WTC11 (cell line): ENCODE measurements around the gene ZNF669. TPM values are rescaled to one million over a fixed set of nuclear protein-coding genes. Genes with fewer than 3 reads are reported as not detected.
"Not testable (repeated sequence)": the region's sequence is repeated elsewhere in the genome, so short reads cannot be mapped to it uniquely, and the experiment has no call there.

Experiments
- ATAC-seq: fragments of 200-7000 bp; cut with Tn5 transposase; 2 replicates; pipeline ENCODE4 v1.10.0; 2021; ENCODE audit warnings: mild to moderate bottlenecking, moderate library complexity
- CTCF ChIA-PET: fragments of 300-600 bp; sonication (Branson Sonifier 250); formaldehyde crosslinking; loops from one replicate; lab custom pipeline; 2021; ENCODE audit warnings: antibody characterized with exemption; lab: Charles Lee
- POLR2A ChIA-PET: fragments of 350-600 bp; sonication (Branson Sonifier 250); formaldehyde crosslinking; loops from one replicate; lab custom pipeline; 2021; ENCODE audit warnings: antibody characterized with exemption; lab: Charles Lee
- DNase-seq: peaks from one replicate; pipeline ENCODE4 v3.0.0; 2021; ENCODE audit warnings: low spot score
- H3K27ac Mint-ChIP-seq: 2 replicates; pipeline ENCODE4 v1.8.0; 2021; ENCODE audit warnings: mixed read lengths
- H3K27me3 Mint-ChIP-seq: 2 replicates; pipeline ENCODE4 v1.8.0; 2021; ENCODE audit warnings: low read depth, mild to moderate bottlenecking, moderate library complexity, mixed read lengths
- H3K36me3 Mint-ChIP-seq: 2 replicates; pipeline ENCODE4 v1.8.0; 2021; ENCODE audit warnings: mixed read lengths
- H3K4me1 Mint-ChIP-seq: 2 replicates; pipeline ENCODE4 v1.8.0; 2022; ENCODE audit warnings: mixed read lengths
- H3K4me3 Mint-ChIP-seq: 2 replicates; pipeline ENCODE4 v1.8.0; 2021; ENCODE audit warnings: mild to moderate bottlenecking, moderate library complexity, mixed read lengths
- H3K9me3 Mint-ChIP-seq: 2 replicates; pipeline ENCODE4 v1.8.0; 2021; ENCODE audit warnings: mixed read lengths
- CTCF ChIP-seq: fragments of 200-600 bp; IDR thresholded peaks from 2 replicates; pipeline ENCODE4 v1.8.0; 2022; ENCODE audit warnings: antibody characterized with exemption
- E2F1 ChIP-seq: sonication (generic); formaldehyde crosslinking; IDR thresholded peaks from 2 replicates; pipeline ENCODE4 v1.8.0; 2022; ENCODE audit warnings: mild to moderate bottlenecking, missing genetic modification reagents
- FOXK1 ChIP-seq: sonication (generic); formaldehyde crosslinking; IDR thresholded peaks from 2 replicates; pipeline ENCODE4 v1.8.0; 2022; ENCODE audit warnings: mild to moderate bottlenecking, moderate library complexity, missing genetic modification reagents
- FOXP1 ChIP-seq: sonication (generic); formaldehyde crosslinking; IDR thresholded peaks from 2 replicates; pipeline ENCODE4 v1.8.0; 2022; ENCODE audit warnings: missing genetic modification reagents, mild to moderate bottlenecking, moderate library complexity, borderline replicate concordance
- FOXP4 ChIP-seq: sonication (generic); formaldehyde crosslinking; IDR thresholded peaks from 2 replicates; pipeline ENCODE4 v1.8.0; 2022; ENCODE audit warnings: mild to moderate bottlenecking, missing genetic modification reagents
- IRF1 ChIP-seq: sonication (generic); formaldehyde crosslinking; IDR thresholded peaks from 2 replicates; pipeline ENCODE4 v1.8.0; 2023; ENCODE audit warnings: missing genetic modification reagents
- IRF2 ChIP-seq: sonication (generic); formaldehyde crosslinking; IDR thresholded peaks from 2 replicates; pipeline ENCODE4 v1.8.0; 2022; ENCODE audit warnings: low read depth, missing genetic modification reagents, borderline replicate concordance
- MYBL2 ChIP-seq: sonication (generic); formaldehyde crosslinking; IDR thresholded peaks from 2 replicates; pipeline ENCODE4 v1.8.1; 2023; ENCODE audit warnings: mild to moderate bottlenecking, moderate library complexity, missing genetic modification reagents
- NFATC4 ChIP-seq: fragments of 250-450 bp; sonication (Bioruptor Pico); IDR thresholded peaks from 2 replicates; pipeline ENCODE4 v1.9.0; 2021; ENCODE audit warnings: mild to moderate bottlenecking
- NR1H2 ChIP-seq: sonication (generic); formaldehyde crosslinking; IDR thresholded peaks from 2 replicates; pipeline ENCODE4 v1.9.0; 2021; ENCODE audit warnings: mild to moderate bottlenecking, moderate library complexity, missing genetic modification reagents
- NR2C2 ChIP-seq: sonication (generic); formaldehyde crosslinking; IDR thresholded peaks from 2 replicates; pipeline ENCODE4 v1.8.0; 2022; ENCODE audit warnings: mild to moderate bottlenecking, missing genetic modification reagents
- NR3C1 ChIP-seq: sonication (generic); formaldehyde crosslinking; conservative IDR thresholded peaks from 2 replicates; pipeline ENCODE4 v1.8.1; 2023; ENCODE audit warnings: low read depth, mild to moderate bottlenecking, missing genetic modification reagents
- PRRX2 ChIP-seq: fragments of 250-450 bp; sonication (Bioruptor Pico); IDR thresholded peaks from 2 replicates; pipeline ENCODE4 v1.8.0; 2021; ENCODE audit warnings: mild to moderate bottlenecking
- RORB ChIP-seq: fragments of 250-450 bp; sonication (Bioruptor Pico); IDR thresholded peaks from 2 replicates; pipeline ENCODE4 v1.9.0; 2021; ENCODE audit warnings: mild to moderate bottlenecking
- ZBTB21 ChIP-seq: sonication (generic); formaldehyde crosslinking; IDR thresholded peaks from 2 replicates; pipeline ENCODE4 v1.8.1; 2023; ENCODE audit warnings: mild to moderate bottlenecking, missing genetic modification reagents, borderline replicate concordance
- ZNF121 ChIP-seq: sonication (generic); formaldehyde crosslinking; IDR thresholded peaks from 2 replicates; pipeline ENCODE4 v1.8.0; 2023; ENCODE audit warnings: missing genetic modification reagents
- ZNF138 ChIP-seq: sonication (generic); formaldehyde crosslinking; conservative IDR thresholded peaks from 2 replicates; pipeline ENCODE4 v1.8.1; 2022; ENCODE audit warnings: mild to moderate bottlenecking, moderate library complexity, missing genetic modification reagents
- total RNA-seq: library from RNA; stranded (reverse); gene quantifications from 3 replicates; pipeline ENCODE4 v1.2.3, GENCODE V29; 2021
- TF ChIP-seq, protein P1 (sequence below): sonication (generic); formaldehyde crosslinking; IDR thresholded peaks from 2 replicates; pipeline ENCODE4 v1.8.1; 2023; ENCODE audit warnings: mild to moderate bottlenecking, missing genetic modification reagents

Gene ZNF669
- total RNA-seq, 1 experiment from 2014 or later, result 18.3 TPM

- H3K4me3 Mint-ChIP-seq, H3K4me1 Mint-ChIP-seq, DNase-seq, H3K27ac Mint-ChIP-seq, POLR2A ChIA-PET, ATAC-seq, H3K27me3 Mint-ChIP-seq: not testable (repeated sequence)
- TF ChIP-seq ZNF121 (CRISPR knock-in tag), result peak; percentile 61; the same call in 1 of the 2 replicates
- CTCF ChIA-PET, result interaction anchor here (0.5 to 2.1 kb wide), 25 partner anchors 12 to 640 kb away, joined by 3 to 15 read pairs (median 3); partner anchors contain the start of genes AHCTF1, SMYD3, ZNF669 and ZNF670
- Mint-ChIP-seq H3K9me3 (peaks cover 37% of the 10 kb centered on the region), H3K36me3 (peaks cover 62% of the 10 kb centered on the region)
Observed at GRCh38 chr1:247147120-247147519, 43.0 kb upstream of the ZNF669 start.

GRCh38 chr1:247146671-247147070, 42.5 kb upstream of the ZNF669 start:
- DNase-seq (no peak), ATAC-seq (peak; percentile 83)
- Mint-ChIP-seq H3K36me3 (peaks cover 64% of the 10 kb centered on the region), H3K9me3 (peaks cover 39% of the 10 kb centered on the region), H3K27me3 (no peaks in the 10 kb centered on the region), H3K27ac (no peak overlapping the region), H3K4me1 (peaks cover 5% of the 10 kb centered on the region), H3K4me3 (no peak overlapping the region)
- ChIA-PET POLR2A (no interaction called here), CTCF (interaction anchor here (0.5 to 2.1 kb wide), 26 partner anchors 12 to 783 kb away, joined by 3 to 15 read pairs (median 3); partner anchors contain the start of genes AHCTF1, SMYD3, ZNF669 and ZNF670)
- TF ChIP-seq NR3C1 (no peak), NR1H2 (no peak), NR2C2 (no peak), ZNF138 (CRISPR knock-in tag) (no peak), NFATC4 (CRISPR knock-in tag) (no peak), CTCF (peak; percentile 56)

- ATAC-seq, result peak; percentile 57
- ChIA-PET POLR2A (no interaction called here), CTCF (interaction anchor here (1.9 to 2.1 kb wide), 2 partner anchors 14 to 19 kb away, joined by 10 to 15 read pairs; no protein-coding TSS in a partner anchor)
- TF ChIP-seq PRRX2 (CRISPR knock-in tag) (no peak), IRF2 (CRISPR knock-in tag) (no peak), FOXK1 (CRISPR knock-in tag) (no peak)
- TF ChIP-seq, all 79 proteins: peak for 0
- Mint-ChIP-seq H3K36me3 (peaks cover 67% of the 10 kb centered on the region), H3K4me1 (peaks cover 5% of the 10 kb centered on the region), H3K9me3 (peaks cover 43% of the 10 kb centered on the region), H3K4me3 (no peak overlapping the region), H3K27me3 (no peaks in the 10 kb centered on the region), H3K27ac (no peak overlapping the region)
- no peak for DNase-seq
Observed at GRCh38 chr1:247145279-247145678, 41.1 kb upstream of the ZNF669 start.

DNA sequence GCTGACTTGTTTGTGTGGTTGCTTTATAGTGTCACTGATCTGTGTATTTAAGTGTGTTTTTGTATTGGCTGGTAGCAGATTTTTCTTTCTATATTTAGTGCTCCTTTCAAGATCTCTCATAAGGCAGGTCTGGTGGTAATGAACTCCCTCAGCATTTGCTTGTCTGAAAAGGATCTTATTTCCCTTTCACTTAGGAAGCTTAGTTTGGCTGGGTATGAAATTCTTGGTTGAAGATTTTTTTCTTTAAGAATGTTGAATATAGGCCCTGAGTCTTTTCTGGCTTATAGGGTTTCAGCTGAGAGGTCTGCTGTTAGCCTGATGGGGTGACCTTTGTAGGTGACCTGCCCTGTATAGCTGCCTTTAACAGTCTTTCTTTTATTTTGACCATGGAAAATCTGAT, 35.4 kb upstream of the ZNF669 start:
- POLR2A ChIA-PET, H3K27ac Mint-ChIP-seq, H3K4me1 Mint-ChIP-seq, CTCF ChIA-PET, H3K4me3 Mint-ChIP-seq, ATAC-seq, DNase-seq: not testable (repeated sequence)
- Mint-ChIP-seq H3K9me3 (peaks cover 76% of the 10 kb centered on the region), H3K27me3 (peaks cover 15% of the 10 kb centered on the region; the same call in 1 of the 2 replicates), H3K36me3 (peaks cover 78% of the 10 kb centered on the region)

DNA sequence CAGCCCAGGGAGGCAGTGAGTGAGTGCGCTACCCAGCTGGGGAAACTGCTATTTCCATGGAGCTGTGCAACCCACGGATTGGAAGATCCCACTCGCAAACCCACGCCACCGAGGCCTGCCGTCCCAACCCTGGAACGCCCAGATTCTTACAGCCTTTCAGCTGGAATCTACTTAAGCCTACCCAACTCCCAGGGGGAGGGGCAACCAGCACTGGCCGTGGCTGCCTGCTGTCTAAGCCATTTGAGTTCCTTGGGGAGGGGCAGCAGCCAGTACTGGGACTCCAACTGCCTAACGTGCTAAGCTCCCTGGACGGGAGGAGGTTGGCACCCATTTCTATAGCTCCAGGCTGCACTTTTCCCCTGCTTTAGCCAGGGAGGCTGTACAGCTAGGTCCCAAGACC, 27.1 kb upstream of the ZNF669 start:
- peak; percentile 37; the same call in 1 of the 2 replicates for ATAC-seq
- Mint-ChIP-seq H3K4me1 (peaks cover 16% of the 10 kb centered on the region), H3K4me3 (no peak overlapping the region), H3K36me3 (peaks cover 63% of the 10 kb centered on the region), H3K27ac (no peak overlapping the region), H3K9me3 (peaks cover 53% of the 10 kb centered on the region), H3K27me3 (peaks cover 12% of the 10 kb centered on the region; the same call in 1 of the 2 replicates)
- POLR2A ChIA-PET, result no interaction called here
- CTCF ChIA-PET, result interaction anchor here (3.1 kb wide), 1 partner anchor 15 kb away, joined by 10 read pairs; no protein-coding TSS in a partner anchor
- TF ChIP-seq ZBTB21 (CRISPR knock-in tag) (no peak), PRRX2 (CRISPR knock-in tag) (no peak), FOXP4 (CRISPR knock-in tag) (no peak), RORB (CRISPR knock-in tag) (no peak), E2F1 (CRISPR knock-in tag) (no peak), NR3C1 (no peak), FOXP1 (no peak), IRF1 (CRISPR knock-in tag) (no peak), MYBL2 (CRISPR knock-in tag) (no peak)
- TF ChIP-seq, protein P1, sequence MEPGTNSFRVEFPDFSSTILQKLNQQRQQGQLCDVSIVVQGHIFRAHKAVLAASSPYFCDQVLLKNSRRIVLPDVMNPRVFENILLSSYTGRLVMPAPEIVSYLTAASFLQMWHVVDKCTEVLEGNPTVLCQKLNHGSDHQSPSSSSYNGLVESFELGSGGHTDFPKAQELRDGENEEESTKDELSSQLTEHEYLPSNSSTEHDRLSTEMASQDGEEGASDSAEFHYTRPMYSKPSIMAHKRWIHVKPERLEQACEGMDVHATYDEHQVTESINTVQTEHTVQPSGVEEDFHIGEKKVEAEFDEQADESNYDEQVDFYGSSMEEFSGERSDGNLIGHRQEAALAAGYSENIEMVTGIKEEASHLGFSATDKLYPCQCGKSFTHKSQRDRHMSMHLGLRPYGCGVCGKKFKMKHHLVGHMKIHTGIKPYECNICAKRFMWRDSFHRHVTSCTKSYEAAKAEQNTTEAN, result no peak
- DNase-seq, result no peak
